Stimulated activated CD4-positive, alpha-beta T cell treated with anti-CD3 and anti-CD28 coated beads, Interleukin-1b, Interleukin-23, amount 100 ng/mL, for 24 hours (primary cell): ENCODE results near the gene KANSL1.

Experiments used
- DNase-seq, 4 experiments: peaks; one replicate each; pipeline ENCODE4 v3.0.0-alpha.2; 2020; ENCODE audit warnings: low read depth in 4 of 4, low spot score in 1 of 4

KANSL1 gene

GRCh38 chr17:46043606-46044005 is 149.6 kb downstream of the KANSL1 start:
- no peak for DNase-seq

- no peak for DNase-seq
These were observed 150.3 kb downstream of the KANSL1 start for GRCh38 chr17:46042925-46043324.

GRCh38 chr17:46042246-46042645 is 151.0 kb downstream of the KANSL1 start:
- no peak for DNase-seq

GRCh38 chr17:46039592-46040186 is 153.5 kb downstream of the KANSL1 start:
- DNase-seq, result no peak

GRCh38 chr17:46038937-46039336 is 154.3 kb downstream of the KANSL1 start:
- no peak for DNase-seq

GRCh38 chr17:46038414-46038813 is 154.8 kb downstream of the KANSL1 start:
- DNase-seq, result no peak

- DNase-seq, result no peak
These were observed 155.4 kb downstream of the KANSL1 start for GRCh38 chr17:46037722-46038255.

GRCh38 chr17:46036491-46036890 is 156.7 kb downstream of the KANSL1 start:
- no peak for DNase-seq

GRCh38 chr17:46035112-46035818 is 158.0 kb downstream of the KANSL1 start:
- DNase-seq, result no peak

GRCh38 chr17:46033392-46033791 is 159.8 kb downstream of the KANSL1 start:
- no peak for DNase-seq

GRCh38 chr17:46032909-46033308 is 160.3 kb downstream of the KANSL1 start:
- DNase-seq, result no peak

GRCh38 chr17:46031920-46032319 is 161.3 kb downstream of the KANSL1 start:
- DNase-seq, result no peak

GRCh38 chr17:46031440-46031839 is 161.8 kb downstream of the KANSL1 start:
- no peak for DNase-seq

GRCh38 chr17:46030752-46031151 is 162.5 kb downstream of the KANSL1 start:
- DNase-seq, result no peak

- DNase-seq, result no peak
These were observed 163.6 kb downstream of the KANSL1 start for GRCh38 chr17:46029627-46030026.

GRCh38 chr17:46028981-46029565 is 164.2 kb downstream of the KANSL1 start:
- no peak for DNase-seq

- no peak for DNase-seq
These were observed 164.9 kb downstream of the KANSL1 start for GRCh38 chr17:46028374-46028773.

- no peak for DNase-seq
These were observed 165.3 kb downstream of the KANSL1 start for GRCh38 chr17:46027976-46028325.

GRCh38 chr17:46027048-46027975 is 165.9 kb downstream of the KANSL1 start:
- DNase-seq, result no peak

GRCh38 chr17:46026166-46027047 is 166.8 kb downstream of the KANSL1 start:
- DNase-seq, result no peak
